ENCODE results near the gene CUL5. TPM values are rescaled to one million over a fixed set of nuclear protein-coding genes. Genes with fewer than 3 reads are reported as not detected.

Gene CUL5
- total RNA-seq, 6 experiments from 2014 or later = 32.3 to 38.4 (median 36.2) TPM

- Mint-ChIP-seq H3K4me3 (no peak overlapping the region), H3K27me3 (ENCODE audit: insufficient read depth) (no peaks in the 10 kb centered on the region; the same call in 1 of the 2 replicates), H3K27ac (no peak overlapping the region), H3K4me1 (ENCODE audit: low read depth) (no peaks in the 10 kb centered on the region; the same call in 1 of the 2 replicates), H3K36me3 (ENCODE audit: low read depth) (peaks cover 42% of the 10 kb centered on the region), H3K9me3 (no peaks in the 10 kb centered on the region)
- TF ChIP-seq, protein P1, sequence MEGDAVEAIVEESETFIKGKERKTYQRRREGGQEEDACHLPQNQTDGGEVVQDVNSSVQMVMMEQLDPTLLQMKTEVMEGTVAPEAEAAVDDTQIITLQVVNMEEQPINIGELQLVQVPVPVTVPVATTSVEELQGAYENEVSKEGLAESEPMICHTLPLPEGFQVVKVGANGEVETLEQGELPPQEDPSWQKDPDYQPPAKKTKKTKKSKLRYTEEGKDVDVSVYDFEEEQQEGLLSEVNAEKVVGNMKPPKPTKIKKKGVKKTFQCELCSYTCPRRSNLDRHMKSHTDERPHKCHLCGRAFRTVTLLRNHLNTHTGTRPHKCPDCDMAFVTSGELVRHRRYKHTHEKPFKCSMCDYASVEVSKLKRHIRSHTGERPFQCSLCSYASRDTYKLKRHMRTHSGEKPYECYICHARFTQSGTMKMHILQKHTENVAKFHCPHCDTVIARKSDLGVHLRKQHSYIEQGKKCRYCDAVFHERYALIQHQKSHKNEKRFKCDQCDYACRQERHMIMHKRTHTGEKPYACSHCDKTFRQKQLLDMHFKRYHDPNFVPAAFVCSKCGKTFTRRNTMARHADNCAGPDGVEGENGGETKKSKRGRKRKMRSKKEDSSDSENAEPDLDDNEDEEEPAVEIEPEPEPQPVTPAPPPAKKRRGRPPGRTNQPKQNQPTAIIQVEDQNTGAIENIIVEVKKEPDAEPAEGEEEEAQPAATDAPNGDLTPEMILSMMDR (IDR thresholded peaks at IDR 0.05) = no peak
- no peak for DNase-seq
These were observed 133.6 kb downstream of the CUL5 start for GRCh38 chr11:108142304-108142703.

DNA sequence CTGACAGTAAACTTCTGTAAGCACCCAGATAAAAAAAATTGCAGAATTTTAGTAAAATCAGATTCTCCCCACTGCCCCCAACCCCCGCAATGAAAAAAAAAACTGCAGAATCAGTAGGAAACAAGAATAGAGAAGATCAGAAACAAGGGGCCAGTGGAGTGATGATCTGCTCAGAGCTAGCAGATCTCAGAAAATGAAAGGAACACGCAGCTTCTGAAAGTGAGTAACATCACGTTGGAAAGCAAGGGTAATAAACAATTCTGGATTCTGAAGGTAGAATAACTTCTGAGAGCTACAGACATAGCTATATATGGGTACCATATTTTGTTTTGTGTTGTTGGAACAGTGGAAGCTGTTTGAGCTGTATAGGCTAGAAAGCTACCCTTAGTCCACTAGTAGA is 135.9 kb downstream of the CUL5 start:
- no peak overlapping the region for H3K4me3 Mint-ChIP-seq
- H3K36me3 Mint-ChIP-seq (ENCODE audit: low read depth) = peaks cover 44% of the 10 kb centered on the region
- TF ChIP-seq, protein P1 (IDR thresholded peaks at IDR 0.05) = no peak
- DNase-seq = no peak
- H3K4me1 Mint-ChIP-seq (ENCODE audit: low read depth) = no peaks in the 10 kb centered on the region
- H3K27ac Mint-ChIP-seq = no peak overlapping the region
- no peaks in the 10 kb centered on the region for H3K9me3 Mint-ChIP-seq
- H3K27me3 Mint-ChIP-seq (ENCODE audit: insufficient read depth) = no peaks in the 10 kb centered on the region; the same call in 1 of the 2 replicates

DNA sequence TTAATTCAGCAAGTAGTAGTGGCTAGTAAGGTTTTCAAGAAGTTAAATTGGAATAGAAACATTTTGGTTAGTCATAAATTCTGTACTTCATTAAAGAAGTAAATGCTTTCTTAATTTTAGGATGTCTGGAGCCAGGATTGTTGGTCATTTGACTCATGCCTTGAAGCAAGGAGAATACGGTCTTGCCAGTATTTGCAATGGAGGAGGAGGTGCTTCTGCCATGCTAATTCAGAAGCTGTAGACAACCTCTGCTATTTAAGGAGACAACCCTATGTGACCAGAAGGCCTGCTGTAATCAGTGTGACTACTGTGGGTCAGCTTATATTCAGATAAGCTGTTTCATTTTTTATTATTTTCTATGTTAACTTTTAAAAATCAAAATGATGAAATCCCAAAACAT is 138.5 kb downstream of the CUL5 start:
- no peaks in the 10 kb centered on the region for H3K9me3 Mint-ChIP-seq
- no peak for DNase-seq
- TF ChIP-seq, protein P1 (IDR thresholded peaks at IDR 0.05) = no peak
- no peak overlapping the region for H3K4me3 Mint-ChIP-seq
- no peaks in the 10 kb centered on the region for H3K4me1 Mint-ChIP-seq (ENCODE audit: low read depth)
- no peak overlapping the region for H3K27ac Mint-ChIP-seq
- no peaks in the 10 kb centered on the region; the same call in 1 of the 2 replicates for H3K27me3 Mint-ChIP-seq (ENCODE audit: insufficient read depth)
- peaks cover 44% of the 10 kb centered on the region for H3K36me3 Mint-ChIP-seq (ENCODE audit: low read depth)

DNA sequence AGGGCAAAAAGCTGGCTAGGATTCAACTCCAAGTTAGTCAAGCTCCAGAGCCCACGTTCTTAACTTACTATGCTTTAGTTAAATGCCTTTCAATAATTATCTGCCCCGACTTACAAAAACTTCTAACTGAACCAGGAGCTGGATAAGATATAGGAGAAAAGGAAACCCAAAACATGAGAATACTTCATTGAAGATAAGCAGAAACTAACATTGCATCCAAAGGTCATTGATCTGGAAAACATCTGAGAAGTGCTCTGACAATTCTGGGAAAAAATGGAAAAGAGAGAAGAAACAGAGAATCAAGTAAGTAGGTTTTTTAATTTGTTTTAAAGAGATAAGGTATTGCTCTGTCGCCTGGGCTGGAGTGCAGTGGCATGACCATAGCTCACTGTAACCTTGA is 139.9 kb downstream of the CUL5 start:
- H3K27ac Mint-ChIP-seq = no peak overlapping the region
- peaks cover 44% of the 10 kb centered on the region for H3K36me3 Mint-ChIP-seq (ENCODE audit: low read depth)
- H3K4me1 Mint-ChIP-seq (ENCODE audit: low read depth) = no peaks in the 10 kb centered on the region
- DNase-seq = no peak
- no peaks in the 10 kb centered on the region for H3K9me3 Mint-ChIP-seq
- TF ChIP-seq, protein P1 (IDR thresholded peaks at IDR 0.05) = no peak
- H3K27me3 Mint-ChIP-seq (ENCODE audit: insufficient read depth) = no peaks in the 10 kb centered on the region; the same call in 1 of the 2 replicates
- H3K4me3 Mint-ChIP-seq = no peak overlapping the region

GRCh38 chr11:108154591-108154990 is 145.9 kb downstream of the CUL5 start:
- Mint-ChIP-seq H3K4me1 (ENCODE audit: low read depth) (no peaks in the 10 kb centered on the region), H3K9me3 (no peaks in the 10 kb centered on the region), H3K27me3 (ENCODE audit: insufficient read depth) (no peaks in the 10 kb centered on the region; the same call in 1 of the 2 replicates), H3K36me3 (ENCODE audit: low read depth) (peaks cover 5% of the 10 kb centered on the region; the same call in 1 of the 2 replicates), H3K27ac (no peak overlapping the region), H3K4me3 (no peak overlapping the region)
- DNase-seq = no peak
- TF ChIP-seq, protein P1 (IDR thresholded peaks at IDR 0.05) = no peak

Other genes starting within 250 kb of the CUL5 start
- gene SLC35F2, start 150.1 kb upstream of the CUL5 start, total RNA-seq (2021; fragmentation: NEBNext Ultra II Directional; extraction: Animal tissue kit (Norgen Biotek cat#: 25700)) = 1 to 10 TPM; 7.0 to 9.7 (median 7.7) TPM
- not detected for gene RAB39A, start 80.5 kb upstream of the CUL5 start, total RNA-seq (2021; fragmentation: NEBNext Ultra II Directional; extraction: Animal tissue kit (Norgen Biotek cat#: 25700))
- gene ACAT1, start 112.7 kb downstream of the CUL5 start, total RNA-seq (2021; fragmentation: NEBNext Ultra II Directional; extraction: Animal tissue kit (Norgen Biotek cat#: 25700)) = 10 to 100 TPM; 60.0 to 67.4 (median 64.4) TPM
- 10 to 100 TPM in 5 of 6 experiments, 1 to 10 TPM in 1; 9.3 to 12.4 (median 10.6) TPM for gene NPAT, start 213.7 kb downstream of the CUL5 start, total RNA-seq (2021; fragmentation: NEBNext Ultra II Directional; extraction: Animal tissue kit (Norgen Biotek cat#: 25700))
- gene ATM, start 214.2 kb downstream of the CUL5 start, total RNA-seq (2021; fragmentation: NEBNext Ultra II Directional; extraction: Animal tissue kit (Norgen Biotek cat#: 25700)) = 10 to 100 TPM; 42.0 to 50.5 (median 47.3) TPM